ENCODE results near the gene VRK1.

- no peak for TF ChIP-seq POLR2A (IDR thresholded peaks at IDR 0.05; ENCODE audit: low read length)
- no peak for TF ChIP-seq GATA1 (IDR thresholded peaks at IDR 0.05; ENCODE audit: low read depth, low read length)
Measured at GRCh38 chr14:96830946-96831345, 33.8 kb downstream of the VRK1 start.

Measured in erythroblast (primary cell).